ENCODE data around the gene OSBP2.

OSBP2 gene

DNA sequence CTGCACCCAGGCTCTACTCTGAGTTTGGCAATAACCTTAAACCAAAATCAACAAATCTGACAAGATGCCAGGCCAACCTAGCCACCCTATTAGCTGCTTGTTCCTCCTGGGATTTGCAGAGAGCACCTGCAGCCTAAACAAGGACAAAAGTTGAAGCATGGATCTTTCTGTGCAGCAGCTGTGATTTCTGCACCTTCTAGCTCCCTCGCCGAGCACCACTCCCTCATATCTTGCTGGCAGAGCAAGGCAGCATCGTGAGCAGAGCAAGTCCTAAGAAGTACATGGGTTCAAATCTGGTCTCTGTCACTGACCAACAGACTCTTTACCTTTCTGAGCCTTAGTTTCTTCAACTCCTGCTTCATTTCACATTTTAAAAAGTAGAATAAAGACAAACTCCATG, 235.6 kb downstream of the OSBP2 start:
- ChIA-PET CTCF (interaction anchor here (3.7 kb wide), 1 partner anchor 10 kb away, joined by 23 read pairs; no protein-coding TSS in a partner anchor), POLR2A (no interaction called here)
- TF ChIP-seq, protein P1, sequence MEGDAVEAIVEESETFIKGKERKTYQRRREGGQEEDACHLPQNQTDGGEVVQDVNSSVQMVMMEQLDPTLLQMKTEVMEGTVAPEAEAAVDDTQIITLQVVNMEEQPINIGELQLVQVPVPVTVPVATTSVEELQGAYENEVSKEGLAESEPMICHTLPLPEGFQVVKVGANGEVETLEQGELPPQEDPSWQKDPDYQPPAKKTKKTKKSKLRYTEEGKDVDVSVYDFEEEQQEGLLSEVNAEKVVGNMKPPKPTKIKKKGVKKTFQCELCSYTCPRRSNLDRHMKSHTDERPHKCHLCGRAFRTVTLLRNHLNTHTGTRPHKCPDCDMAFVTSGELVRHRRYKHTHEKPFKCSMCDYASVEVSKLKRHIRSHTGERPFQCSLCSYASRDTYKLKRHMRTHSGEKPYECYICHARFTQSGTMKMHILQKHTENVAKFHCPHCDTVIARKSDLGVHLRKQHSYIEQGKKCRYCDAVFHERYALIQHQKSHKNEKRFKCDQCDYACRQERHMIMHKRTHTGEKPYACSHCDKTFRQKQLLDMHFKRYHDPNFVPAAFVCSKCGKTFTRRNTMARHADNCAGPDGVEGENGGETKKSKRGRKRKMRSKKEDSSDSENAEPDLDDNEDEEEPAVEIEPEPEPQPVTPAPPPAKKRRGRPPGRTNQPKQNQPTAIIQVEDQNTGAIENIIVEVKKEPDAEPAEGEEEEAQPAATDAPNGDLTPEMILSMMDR (IDR thresholded peaks at IDR 0.05; ENCODE audit: control extremely low read depth, extremely low read depth, low read depth, missing control alignments), result no peak
- DNase-seq (ENCODE audit: extremely low spot score), result no peak

DNA sequence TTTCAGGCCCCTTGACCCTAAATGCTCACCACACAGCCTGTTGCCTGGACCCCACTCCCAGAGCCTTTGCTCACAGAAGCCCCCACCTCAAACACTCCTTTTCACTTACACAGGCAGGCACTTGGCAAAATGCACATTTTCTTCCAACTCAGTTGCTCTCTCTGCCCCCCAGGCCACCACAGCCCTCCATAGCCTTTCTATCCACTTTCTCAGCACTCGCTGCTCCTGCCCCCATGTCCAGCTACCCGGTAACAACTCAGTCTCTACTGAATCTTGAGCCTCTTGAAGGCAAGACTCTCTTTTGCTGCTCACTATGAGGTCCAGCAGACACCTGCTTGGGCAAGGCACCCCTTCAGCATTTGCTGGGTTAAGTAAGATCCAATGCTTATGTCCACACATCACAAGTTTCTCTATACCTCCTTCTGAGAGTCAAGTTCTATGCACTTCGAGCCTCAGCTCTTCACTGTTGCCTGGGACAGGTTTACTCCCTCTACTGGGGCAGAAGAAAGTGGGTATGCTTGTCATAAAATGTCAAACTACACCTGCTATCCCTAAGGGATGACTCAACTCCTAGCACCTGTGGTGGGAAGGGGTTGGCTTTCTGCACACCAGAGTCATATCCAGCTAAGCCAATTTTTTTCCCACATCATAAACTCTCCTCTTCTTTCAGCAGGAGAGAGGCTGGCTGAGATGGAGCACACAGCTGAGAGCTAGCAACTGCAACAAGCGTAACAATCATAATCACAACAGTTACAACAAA, 237.0 kb downstream of the OSBP2 start:
- TF ChIP-seq, protein P1 (IDR thresholded peaks at IDR 0.05; ENCODE audit: control extremely low read depth, extremely low read depth, low read depth, missing control alignments), result no peak
- CTCF ChIA-PET, result interaction anchor here (0.7 to 3.7 kb wide), 3 partner anchors 11 to 88 kb away, joined by 3 to 23 read pairs (median 3); no protein-coding TSS in a partner anchor
- POLR2A ChIA-PET, result no interaction called here
- DNase-seq (ENCODE audit: extremely low spot score), result no peak

DNA sequence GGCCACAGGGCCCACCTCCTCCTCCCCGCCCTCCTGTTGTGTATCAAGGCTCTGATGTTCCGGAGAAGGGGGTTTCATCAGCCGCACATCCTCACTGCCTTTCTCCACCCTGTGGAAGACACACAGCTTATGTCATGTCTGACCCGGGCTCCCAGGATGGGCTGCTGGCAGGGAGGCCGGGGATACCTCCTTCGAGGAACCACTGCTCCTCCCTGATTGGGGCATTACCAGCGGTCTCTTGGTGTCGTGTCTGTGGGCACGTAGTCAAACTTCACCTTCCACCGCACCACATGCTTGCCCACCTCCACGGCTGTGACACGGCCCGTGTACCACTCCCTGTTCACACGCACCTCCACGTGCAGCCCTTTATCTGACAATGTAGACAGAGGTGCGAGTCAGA, 238.0 kb downstream of the OSBP2 start:
- CTCF ChIA-PET, result interaction anchor here (0.7 to 3.7 kb wide), 2 partner anchors 12 to 13 kb away, joined by 3 to 23 read pairs; no protein-coding TSS in a partner anchor
- DNase-seq (ENCODE audit: extremely low spot score), result no peak
- POLR2A ChIA-PET, result no interaction called here
- TF ChIP-seq, protein P1 (IDR thresholded peaks at IDR 0.05; ENCODE audit: control extremely low read depth, extremely low read depth, low read depth, missing control alignments), result no peak

DNA sequence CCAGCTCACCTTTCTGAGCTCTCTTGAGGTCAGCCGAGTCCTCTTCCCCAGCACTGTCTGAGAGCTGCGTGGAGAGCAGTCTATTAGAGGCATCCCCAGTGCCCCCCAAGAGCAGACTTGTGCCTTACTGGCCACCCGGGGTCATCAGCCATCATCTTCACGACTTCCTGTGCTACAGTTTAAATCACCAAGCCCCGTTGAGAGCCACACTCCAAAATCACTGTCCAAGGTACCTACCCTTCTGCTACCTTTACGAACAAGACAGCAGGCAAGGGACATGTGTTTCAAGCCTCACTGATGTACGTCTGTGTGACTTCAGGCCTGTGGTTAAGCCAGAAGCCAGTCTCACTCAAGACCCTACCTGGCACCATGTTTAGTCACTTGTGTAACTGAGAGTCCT, 238.8 kb downstream of the OSBP2 start:
- POLR2A ChIA-PET, result no interaction called here
- CTCF ChIA-PET, result interaction anchor here (3.7 kb wide), 1 partner anchor 13 kb away, joined by 23 read pairs; no protein-coding TSS in a partner anchor
- no peak for DNase-seq (ENCODE audit: extremely low spot score)
- TF ChIP-seq, protein P1 (IDR thresholded peaks at IDR 0.05; ENCODE audit: control extremely low read depth, extremely low read depth, low read depth, missing control alignments), result no peak

DNA sequence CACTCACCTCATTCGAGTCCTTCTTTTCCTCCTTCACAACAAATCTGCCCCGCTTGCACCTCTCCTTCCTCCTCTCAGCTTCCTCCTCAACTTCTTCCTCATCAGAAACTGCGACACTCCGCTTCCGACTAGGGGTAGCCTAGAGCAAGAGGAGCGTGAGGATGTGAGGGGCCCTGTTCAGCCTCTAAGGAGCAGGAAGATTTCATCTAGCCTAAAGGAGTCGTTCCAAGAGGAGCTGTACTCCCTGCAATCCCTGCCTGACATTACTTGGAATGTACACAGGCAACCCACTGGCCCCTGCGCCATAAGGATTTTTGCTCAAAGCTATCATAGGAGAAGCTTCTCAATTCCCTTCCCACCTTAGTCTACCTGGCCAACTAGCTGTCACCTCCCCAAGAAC, 239.4 kb downstream of the OSBP2 start:
- no peak for DNase-seq (ENCODE audit: extremely low spot score)
- TF ChIP-seq, protein P1 (IDR thresholded peaks at IDR 0.05; ENCODE audit: control extremely low read depth, extremely low read depth, low read depth, missing control alignments), result no peak
- ChIA-PET CTCF (interaction anchor here (1.2 kb wide), 1 partner anchor 9 kb away, joined by 4 read pairs; no protein-coding TSS in a partner anchor), POLR2A (no interaction called here)

DNA sequence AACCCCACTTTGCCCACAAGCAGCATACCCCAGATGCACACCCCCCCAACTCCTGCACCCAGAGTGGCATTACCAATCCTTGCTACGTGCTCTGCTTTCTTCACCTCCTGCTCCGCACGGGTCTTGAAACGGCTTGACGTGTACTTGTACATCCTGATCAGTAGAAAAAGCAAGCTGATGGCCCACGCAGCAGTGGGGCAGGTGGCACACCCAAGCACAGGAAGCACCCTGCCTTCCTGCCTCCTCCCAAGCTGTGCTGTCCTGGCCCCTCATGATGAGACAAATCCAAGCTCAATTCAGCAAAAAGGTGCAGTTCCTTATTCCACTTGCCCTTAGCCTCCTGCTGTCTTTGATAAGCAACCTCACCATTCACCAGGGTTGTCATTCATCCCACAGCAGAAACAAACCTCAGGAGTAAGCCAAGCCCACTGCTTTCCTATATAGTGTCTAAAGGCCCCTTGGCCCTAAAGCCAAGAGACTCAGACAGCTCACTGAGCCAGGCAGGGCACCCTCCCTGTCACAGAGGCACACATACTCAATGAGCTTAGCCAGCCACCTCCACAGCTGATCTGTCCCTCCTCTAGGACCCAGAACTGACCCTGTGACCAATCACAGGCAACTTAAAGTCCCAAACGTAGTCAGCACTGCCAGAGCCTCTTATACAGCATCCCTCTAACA, 246.2 kb downstream of the OSBP2 start:
- ChIA-PET CTCF (interaction anchor here (1.9 kb wide), 1 partner anchor 20 kb away, joined by 11 read pairs; no protein-coding TSS in a partner anchor), POLR2A (interaction anchor here (0.7 kb wide), 1 partner anchor 399 kb away, joined by 4 read pairs; no protein-coding TSS in a partner anchor)

More for the DNA sequence above, 246.2 kb downstream of the OSBP2 start:
- DNase-seq (ENCODE audit: extremely low spot score), result no peak
- TF ChIP-seq, protein P1 (IDR thresholded peaks at IDR 0.05; ENCODE audit: control extremely low read depth, extremely low read depth, low read depth, missing control alignments), result no peak

Measured in GM10248 (cell line).